BLaER1 (cell line): ENCODE measurements around the gene MTHFS.
"Not testable (repeated sequence)": the region's sequence is repeated elsewhere in the genome, so short reads cannot be mapped to it uniquely, and the experiment has no call there.

Experiments
- H3K27ac ChIP-seq: shearing (Covaris generic); formaldehyde crosslinking; 2 replicates; pipeline ENCODE4 v1.8.1; 2022
- H3K27me3 ChIP-seq: shearing (Covaris generic); formaldehyde crosslinking; 2 replicates; pipeline ENCODE4 v1.8.1; 2022
- H3K36me3 ChIP-seq: shearing (Covaris generic); formaldehyde crosslinking; 2 replicates; pipeline ENCODE4 v1.8.1; 2022
- H3K4me1 ChIP-seq: shearing (Covaris generic); formaldehyde crosslinking; 2 replicates; pipeline ENCODE4 v1.8.1; 2022
- H3K4me2 ChIP-seq: shearing (Covaris generic); formaldehyde crosslinking; 2 replicates; pipeline ENCODE4 v1.8.1; 2022
- H3K4me3 ChIP-seq: shearing (Covaris generic); formaldehyde crosslinking; 2 replicates; pipeline ENCODE4 v1.8.1; 2022
- H3K9ac ChIP-seq: shearing (Covaris generic); formaldehyde crosslinking; 2 replicates; pipeline ENCODE4 v1.8.1; 2022
- H3K9me3 ChIP-seq: shearing (Covaris generic); formaldehyde crosslinking; 2 replicates; pipeline ENCODE4 v1.8.1; 2022
- H4K20me1 ChIP-seq: shearing (Covaris generic); formaldehyde crosslinking; 2 replicates; pipeline ENCODE4 v1.8.1; 2022
- Cebpa-rat ChIP-seq: shearing (Covaris generic); IDR thresholded peaks from 2 replicates; pipeline ENCODE4 v1.8.1; 2022

MTHFS gene

GRCh38 chr15:79896634-79897379, at the start of gene MTHFS:
TSS of gene MTHFS (minus strand) at chr15:79897014. CDS start at chr15:79896988, 26 bp downstream.
- TF ChIP-seq Cebpa-rat, result no peak
- Histone ChIP-seq H3K27me3 (no peaks in the 10 kb centered on the region), H3K27ac (peak within 1 kb of the TSS; percentile 98), H3K9me3 (no peaks in the 10 kb centered on the region), H3K36me3 (peaks cover 9% of the 10 kb centered on the region; the same call in 1 of the 2 replicates), H3K4me1 (peaks cover 39% of the 10 kb centered on the region), H4K20me1 (no peaks in the 10 kb centered on the region), H3K9ac (peak within 1 kb of the TSS; percentile 96), H3K4me3 (peak within 1 kb of the TSS; percentile 87), H3K4me2 (peak within 1 kb of the TSS; percentile 85)

- no peaks in the 10 kb centered on the region for H3K9me3 ChIP-seq
- no peak overlapping the region for H3K4me3 ChIP-seq
- no peak overlapping the region for H3K27ac ChIP-seq
- no peaks in the 10 kb centered on the region for H3K27me3 ChIP-seq
- no peak overlapping the region for H3K4me2 ChIP-seq
- no peaks in the 10 kb centered on the region for H3K4me1 ChIP-seq
- H4K20me1 ChIP-seq, result no peaks in the 10 kb centered on the region
- H3K9ac ChIP-seq, result no peak overlapping the region
- no peaks in the 10 kb centered on the region for H3K36me3 ChIP-seq
- no peak for TF ChIP-seq Cebpa-rat
Measured at GRCh38 chr15:79944622-79945021, 47.8 kb upstream of the MTHFS start.

GRCh38 chr15:79943820-79944219, 47.0 kb upstream of the MTHFS start:
- TF ChIP-seq Cebpa-rat, result no peak

GRCh38 chr15:79942741-79943481, 46.1 kb upstream of the MTHFS start:
- Histone ChIP-seq H3K27ac (no peak overlapping the region), H3K9me3 (no peaks in the 10 kb centered on the region)
- TF ChIP-seq Cebpa-rat, result no peak

More at GRCh38 chr15:79943820-79944219, 47.0 kb upstream of the MTHFS start:
- H4K20me1 ChIP-seq, result no peaks in the 10 kb centered on the region
- no peak overlapping the region for H3K4me3 ChIP-seq
- H3K4me2 ChIP-seq, result no peak overlapping the region
- no peaks in the 10 kb centered on the region for H3K9me3 ChIP-seq
- no peak overlapping the region for H3K27ac ChIP-seq
- H3K9ac ChIP-seq, result no peak overlapping the region
- no peaks in the 10 kb centered on the region for H3K27me3 ChIP-seq
- no peaks in the 10 kb centered on the region for H3K4me1 ChIP-seq
- no peaks in the 10 kb centered on the region for H3K36me3 ChIP-seq

GRCh38 chr15:79939399-79939798, 42.6 kb upstream of the MTHFS start:
- Histone ChIP-seq H3K9me3 (no peaks in the 10 kb centered on the region), H3K27ac (no peak overlapping the region), H3K4me2 (no peak overlapping the region), H3K27me3 (no peaks in the 10 kb centered on the region), H3K4me1 (no peaks in the 10 kb centered on the region), H3K4me3 (no peak overlapping the region), H3K9ac (no peak overlapping the region), H4K20me1 (no peaks in the 10 kb centered on the region), H3K36me3 (no peaks in the 10 kb centered on the region)
- no peak for TF ChIP-seq Cebpa-rat

More at GRCh38 chr15:79942741-79943481, 46.1 kb upstream of the MTHFS start:
- Histone ChIP-seq H3K4me1 (no peaks in the 10 kb centered on the region), H3K9ac (no peak overlapping the region), H4K20me1 (no peaks in the 10 kb centered on the region), H3K27me3 (no peaks in the 10 kb centered on the region), H3K4me3 (no peak overlapping the region), H3K4me2 (no peak overlapping the region), H3K36me3 (no peaks in the 10 kb centered on the region)

GRCh38 chr15:79938143-79938542, 41.3 kb upstream of the MTHFS start:
- H3K9ac ChIP-seq, result no peak overlapping the region
- H3K4me3 ChIP-seq, result no peak overlapping the region
- H3K9me3 ChIP-seq, result no peaks in the 10 kb centered on the region
- no peaks in the 10 kb centered on the region for H3K4me1 ChIP-seq
- H3K27ac ChIP-seq, result no peak overlapping the region
- TF ChIP-seq Cebpa-rat, result no peak
- no peaks in the 10 kb centered on the region for H4K20me1 ChIP-seq
- no peaks in the 10 kb centered on the region for H3K36me3 ChIP-seq
- no peaks in the 10 kb centered on the region for H3K27me3 ChIP-seq
- H3K4me2 ChIP-seq, result no peak overlapping the region

- not testable (repeated sequence) for H3K36me3 ChIP-seq, H3K27me3 ChIP-seq, H3K4me2 ChIP-seq
Measured at GRCh38 chr15:79935556-79936201, 38.9 kb upstream of the MTHFS start.

GRCh38 chr15:79933231-79933630, 36.4 kb upstream of the MTHFS start:
- H3K4me2 ChIP-seq, result no peak overlapping the region
- TF ChIP-seq Cebpa-rat, result no peak
- H3K4me1 ChIP-seq, result no peaks in the 10 kb centered on the region
- no peak overlapping the region for H3K9ac ChIP-seq
- no peak overlapping the region for H3K4me3 ChIP-seq
- H4K20me1 ChIP-seq, result no peaks in the 10 kb centered on the region
- no peaks in the 10 kb centered on the region for H3K9me3 ChIP-seq
- no peaks in the 10 kb centered on the region for H3K36me3 ChIP-seq
- no peaks in the 10 kb centered on the region for H3K27me3 ChIP-seq
- no peak overlapping the region for H3K27ac ChIP-seq

More at GRCh38 chr15:79935556-79936201, 38.9 kb upstream of the MTHFS start:
- H3K9me3 ChIP-seq, H3K4me3 ChIP-seq, H3K27ac ChIP-seq, H3K4me1 ChIP-seq, H4K20me1 ChIP-seq, H3K9ac ChIP-seq: not testable (repeated sequence)

- Histone ChIP-seq H3K4me3 (no peak overlapping the region), H3K9ac (no peak overlapping the region), H3K9me3 (0 out of 2 replicates have a peak, but pooled peaks cover 1% of the 10 kb centered on the region), H3K4me1 (no peaks in the 10 kb centered on the region), H3K27me3 (no peaks in the 10 kb centered on the region), H3K4me2 (no peak overlapping the region), H3K27ac (no peak overlapping the region), H3K36me3 (no peaks in the 10 kb centered on the region), H4K20me1 (no peaks in the 10 kb centered on the region)
- no peak for TF ChIP-seq Cebpa-rat
Measured at GRCh38 chr15:79932447-79932846, 35.6 kb upstream of the MTHFS start.

GRCh38 chr15:79930516-79930915, 33.7 kb upstream of the MTHFS start:
- no peak for TF ChIP-seq Cebpa-rat
- Histone ChIP-seq H3K4me1 (no peaks in the 10 kb centered on the region), H4K20me1 (no peaks in the 10 kb centered on the region), H3K27ac (no peak overlapping the region), H3K36me3 (no peaks in the 10 kb centered on the region), H3K4me2 (no peak overlapping the region), H3K9ac (no peak overlapping the region), H3K4me3 (no peak overlapping the region), H3K27me3 (no peaks in the 10 kb centered on the region), H3K9me3 (peaks cover 17% of the 10 kb centered on the region)
